Lung microvascular endothelial cell (primary cell): ENCODE measurements around the gene CNEP1R1. TPM values are rescaled to one million over a fixed set of nuclear protein-coding genes. Genes with fewer than 3 reads are reported as not detected.

Experiments
- DNase-seq, 2 donors: peaks; one replicate each; pipeline versions ENCODE4 v3.0.0 to v3.0.0-alpha.2; 2010; ENCODE audit warnings: low read depth in 2 of 2
- total RNA-seq: library from RNA; depleted of rRNA; stranded (reverse); fragments of >200 nt; gene quantifications from 2 replicates; pipeline ENCODE4 v1.2.1, GENCODE V29; 2014

CNEP1R1 gene
- total RNA-seq, 1 donor from 2014 or later, result 26.6 TPM

DNA sequence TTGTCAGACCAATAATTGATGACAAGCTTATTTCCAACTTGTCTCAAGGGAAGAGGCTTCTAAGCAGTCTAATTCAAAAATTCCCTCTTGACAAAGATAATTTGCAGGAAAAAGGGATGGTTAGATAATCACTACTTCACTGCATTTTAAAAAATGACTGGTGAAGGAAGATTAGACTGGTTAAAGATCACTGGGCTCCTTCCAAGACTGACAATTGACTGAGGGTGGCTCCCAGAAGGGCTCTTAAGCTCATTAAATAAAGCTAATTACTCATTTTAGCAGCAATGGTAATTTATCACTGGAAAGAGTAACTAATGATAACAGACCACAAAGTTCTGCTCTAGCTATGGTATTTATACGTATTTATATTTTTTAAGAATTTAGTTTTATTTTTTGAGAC is 36.3 kb downstream of the CNEP1R1 start:
- DNase-seq, result no peak

GRCh38 chr16:50065241-50065623 is 40.2 kb downstream of the CNEP1R1 start:
- DNase-seq, result no peak

DNA sequence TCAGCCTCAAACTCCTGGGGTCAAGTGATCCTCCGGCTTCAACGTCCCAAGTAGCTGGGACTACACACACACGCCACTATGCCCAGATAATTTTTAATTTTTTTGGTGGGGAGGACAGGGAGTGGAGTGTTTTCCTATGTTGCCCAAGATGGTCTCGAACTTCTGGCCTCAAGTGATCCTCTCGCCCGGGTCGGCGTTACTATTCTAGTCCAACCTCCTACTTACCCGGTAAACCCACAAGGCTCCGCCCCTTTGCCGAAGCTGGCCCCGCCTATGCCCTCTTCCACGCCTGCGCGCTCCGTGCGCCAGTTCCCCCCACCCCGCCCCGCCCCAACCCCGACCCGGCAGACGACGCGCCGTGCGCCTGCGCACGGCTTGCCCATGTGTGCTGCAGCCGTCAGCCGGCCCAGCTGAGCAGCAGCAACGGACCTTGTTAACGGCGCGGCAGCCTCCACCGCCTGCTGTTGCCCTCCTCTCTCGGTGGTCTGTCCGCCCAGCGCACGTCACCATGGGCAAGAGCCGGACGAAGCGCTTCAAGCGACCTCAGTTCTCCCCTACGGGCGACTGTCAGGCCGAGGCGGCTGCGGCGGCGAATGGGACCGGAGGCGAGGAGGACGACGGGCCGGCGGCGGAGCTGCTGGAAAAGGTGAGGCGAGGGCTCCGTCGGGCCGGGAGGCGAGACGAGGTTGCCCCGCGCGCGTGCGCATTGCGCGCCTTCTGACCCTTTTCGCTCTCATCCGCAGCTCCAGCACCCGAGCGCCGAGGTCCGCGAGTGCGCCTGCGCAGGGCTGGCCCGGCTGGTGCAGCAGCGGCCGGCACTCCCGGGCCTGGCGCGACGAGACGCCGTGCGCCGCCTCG is 40.8 kb downstream of the CNEP1R1 start, which contains the start of gene HEATR3:
HEATR3 (plus strand) TSS at position 347 of the 858 bp plus-strand sequence; CDS start at position 509, 162 bp downstream.
- peak; percentile 93 to 96 for DNase-seq

- no peak for DNase-seq
Observed at GRCh38 chr16:50066482-50067289, 41.7 kb downstream of the CNEP1R1 start.

GRCh38 chr16:50067290-50067853 is 42.3 kb downstream of the CNEP1R1 start:
- peak; percentile 76 to 82 for DNase-seq

GRCh38 chr16:50068550-50068949 is 43.5 kb downstream of the CNEP1R1 start:
- DNase-seq, result peak in 1 of 2 donors; percentile 46

GRCh38 chr16:50069060-50069459 is 44.0 kb downstream of the CNEP1R1 start:
- no peak for DNase-seq

- DNase-seq, result no peak
Observed at GRCh38 chr16:50071075-50071671, 46.1 kb downstream of the CNEP1R1 start.

- no peak for DNase-seq
Observed at GRCh38 chr16:50072730-50073129, 47.7 kb downstream of the CNEP1R1 start.

- no peak for DNase-seq
Observed at GRCh38 chr16:50079397-50080140, 54.5 kb downstream of the CNEP1R1 start.

DNA sequence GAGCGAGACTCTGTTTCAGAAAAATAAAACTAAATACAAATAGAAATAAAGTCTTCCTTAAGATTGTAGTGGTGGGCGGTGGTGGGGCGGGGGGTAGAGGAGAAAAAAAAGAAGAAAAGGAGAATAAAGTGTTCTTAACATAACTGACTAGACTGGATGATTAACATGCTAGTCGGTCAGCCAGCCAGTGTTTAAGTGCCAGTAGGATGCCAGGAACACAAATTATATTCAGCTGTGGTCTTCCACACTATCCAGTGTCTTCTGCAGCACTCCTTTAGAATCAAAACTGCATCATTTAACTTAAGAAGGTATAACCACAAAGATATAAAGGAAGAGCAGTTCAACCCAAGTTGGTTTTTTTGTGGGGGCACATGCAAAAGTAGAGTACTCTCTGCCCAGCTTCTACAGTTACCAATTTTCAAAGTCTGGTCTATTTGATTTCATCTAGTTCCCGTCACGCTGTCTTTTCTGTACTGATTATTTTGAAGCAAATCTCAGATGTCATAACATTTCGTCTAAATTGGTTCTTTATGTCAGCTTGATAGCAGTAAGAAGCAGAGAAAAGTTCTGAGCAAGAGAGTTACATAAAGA is 56.5 kb downstream of the CNEP1R1 start:
- DNase-seq, result no peak

- no peak for DNase-seq
Observed at GRCh38 chr16:50083996-50084395, 59.0 kb downstream of the CNEP1R1 start.

DNA sequence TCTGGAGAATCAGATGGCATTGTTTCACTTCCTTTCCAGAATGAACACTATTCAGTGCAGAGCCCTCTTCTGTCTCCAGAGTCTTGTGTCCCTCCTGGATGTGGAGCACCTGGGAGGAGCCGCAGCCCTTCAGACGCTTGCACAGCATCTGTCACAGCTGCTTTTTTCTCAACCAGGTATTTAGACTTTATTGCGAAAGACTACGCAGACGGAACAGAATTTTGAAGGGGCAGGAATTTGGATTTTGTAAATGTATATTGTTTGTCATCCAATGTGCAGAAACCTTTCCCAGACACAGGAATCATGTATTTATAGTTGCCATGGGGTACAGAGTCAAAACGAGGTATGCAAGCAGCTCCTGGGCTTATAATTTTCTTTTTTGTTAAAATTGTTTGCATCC is 61.2 kb downstream of the CNEP1R1 start:
- no peak for DNase-seq

Other genes with a start within 250 kb of the CNEP1R1 start
- 3.5 and 6.5 TPM in 2 replicates for gene ZNF423, start 169.1 kb upstream of the CNEP1R1 start, total RNA-seq
- 20.0 and 24.6 TPM in 2 replicates for gene HEATR3, start 40.7 kb downstream of the CNEP1R1 start, total RNA-seq
- 5.2 and 7.7 TPM in 2 replicates for gene TENT4B, start 128.1 kb downstream of the CNEP1R1 start, total RNA-seq
- 3.1 and 4.8 TPM in 2 replicates for gene ADCY7, start 241.3 kb downstream of the CNEP1R1 start, total RNA-seq